Measurements from ENCODE around the gene ELL3.
"Not testable (repeated sequence)": the region's sequence is repeated elsewhere in the genome, so short reads cannot be mapped to it uniquely, and the experiment has no call there.

The ELL3 gene

GRCh38 chr15:43808960-43809678 lies 32.4 kb upstream of the ELL3 start:
- intact Hi-C loops (cut with DNase I; ENCODE audit: low total_unique reads), result no loop called here
- peaks cover 89 to 99% (median 94%) of the 10 kb centered on the region in 3 donors for H3K36me3 ChIP-seq
- no peak for TF ChIP-seq CTCF (IDR thresholded peaks at IDR 0.05)
- no peak for DNase-seq
- H3K27me3 ChIP-seq, result no peaks in the 10 kb centered on the region
- no peak overlapping the region for H3K27ac ChIP-seq
- no peaks in the 10 kb centered on the region for H3K9me3 ChIP-seq
- H3K4me1 ChIP-seq, result no peaks in the 10 kb centered on the region
- no peak overlapping the region for H3K4me3 ChIP-seq

- Histone ChIP-seq H3K4me1 (no peaks in the 10 kb centered on the region), H3K36me3 (peaks cover 83 to 99% (median 94%) of the 10 kb centered on the region in 3 donors), H3K27ac (no peak overlapping the region), H3K9me3 (no peaks in the 10 kb centered on the region), H3K4me3 (no peak overlapping the region), H3K27me3 (no peaks in the 10 kb centered on the region)
- intact Hi-C loops (cut with DNase I; ENCODE audit: low total_unique reads), result no loop called here
- no peak for TF ChIP-seq CTCF (IDR thresholded peaks at IDR 0.05)
- no peak for DNase-seq
Measured at GRCh38 chr15:43808435-43808950, 31.7 kb upstream of the ELL3 start.

- H3K27ac ChIP-seq; H3K9me3 ChIP-seq; intact Hi-C loops (cut with DNase I; ENCODE audit: low total_unique reads); H3K4me3 ChIP-seq; H3K27me3 ChIP-seq; DNase-seq: not testable (repeated sequence)
- Histone ChIP-seq H3K4me1 (peaks cover 0 to 31% (median 22%) of the 10 kb centered on the region in 4 donors), H3K36me3 (peaks cover 48 to 72% (median 59%) of the 10 kb centered on the region in 3 donors)
Measured at GRCh38 chr15:43802676-43803075, 25.9 kb upstream of the ELL3 start.

- Histone ChIP-seq H3K36me3 (peaks cover 33 to 65% (median 55%) of the 10 kb centered on the region in 3 donors), H3K27ac (peak within 1 kb of the TSS; percentile 79 to 90), H3K4me3 (peak within 1 kb of the TSS; percentile 67 to 79), H3K9me3 (no peaks in the 10 kb centered on the region), H3K27me3 (no peaks in the 10 kb centered on the region), H3K4me1 (peaks cover 0 to 50% (median 33%) of the 10 kb centered on the region in 4 donors)
- no peak for TF ChIP-seq CTCF (IDR thresholded peaks at IDR 0.05)
- intact Hi-C loops (cut with DNase I; ENCODE audit: low total_unique reads), result loop anchor here (2.0 kb wide), 1 partner anchor 24 kb away; the partner anchor contains the start of gene MFAP1
- peak; percentile 95 to 97 for DNase-seq
Measured at GRCh38 chr15:43800286-43801141, 23.7 kb upstream of the ELL3 start, which contains the start of gene HYPK. TSS of gene HYPK (plus strand) at chr15:43800599. CDS start at chr15:43800623, 24 bp downstream.

- peak within 1 kb of the TSS; percentile 67 to 79 for H3K4me3 ChIP-seq
- DNase-seq, result peak in 1 of 2 donors; percentile 69
- H3K36me3 ChIP-seq, result peaks cover 35 to 65% (median 55%) of the 10 kb centered on the region in 3 donors
- H3K27me3 ChIP-seq, result no peaks in the 10 kb centered on the region
- peaks cover 0 to 56% (median 39%) of the 10 kb centered on the region in 4 donors for H3K4me1 ChIP-seq
- H3K27ac ChIP-seq, result peak within 1 kb of the TSS; percentile 79 to 90
- intact Hi-C loops (cut with DNase I; ENCODE audit: low total_unique reads), result loop anchor here (2.0 kb wide), 1 partner anchor 25 kb away; the partner anchor contains the start of gene MFAP1
- H3K9me3 ChIP-seq, result no peaks in the 10 kb centered on the region
- no peak for TF ChIP-seq CTCF (IDR thresholded peaks at IDR 0.05)
Measured at GRCh38 chr15:43799945-43800285, 23.1 kb upstream of the ELL3 start, which contains the start of gene SERINC4. TSS of gene SERINC4 (minus strand) at chr15:43800220. CDS start at chr15:43799986, 234 bp downstream.

Data from tibial artery (tissue), 4 donors.